Ovary (tissue), 9 donors: ENCODE data around the gene TBC1D2. TPM values are rescaled to one million over a fixed set of nuclear protein-coding genes. Genes with fewer than 3 reads are reported as not detected.
"Not testable (repeated sequence)": the region's sequence is repeated elsewhere in the genome, so short reads cannot be mapped to it uniquely, and the experiment has no call there.

Source experiments
- DNase-seq, 5 donors: peaks; one replicate each; pipeline ENCODE4 v3.0.0-alpha.2; 2019 to 2020
- H3K27ac ChIP-seq, 2 donors: fragments of 200-600 bp; one replicate each; pipeline versions ENCODE4 v1.5.1 to v1.8.0; 2019 to 2022
- H3K27me3 ChIP-seq: fragments of 200-600 bp; one replicate; pipeline ENCODE4 v1.8.0; 2022
- H3K36me3 ChIP-seq: fragments of 200-600 bp; sonication (generic); one replicate; pipeline ENCODE4 v1.5.1; 2019
- H3K4me1 ChIP-seq: one replicate; pipeline ENCODE4 v1.8.1; 2013; ENCODE audit warnings: mild to moderate bottlenecking, moderate library complexity; ENCODE audit not compliant: insufficient read depth
- H3K4me3 ChIP-seq: fragments of 200-600 bp; sonication (generic); one replicate; pipeline ENCODE4 v1.5.1; 2017
- H3K9me3 ChIP-seq, 2 donors: fragments of 200-600 bp in 1 of 2; sonication (generic) in 1 of 2; one replicate each; pipeline versions ENCODE4 v1.5.1 to v1.8.1; 2013 to 2019; ENCODE audit warnings: mild to moderate bottlenecking in 1 of 2, moderate library complexity in 1 of 2
- EP300 ChIP-seq: sonication (generic); formaldehyde crosslinking; IDR thresholded peaks from one replicate; pipeline ENCODE4 v1.6.1; 2017; ENCODE audit warnings: antibody characterized with exemption
- POLR2A ChIP-seq: fragments of 450-650 bp; IDR thresholded peaks from one replicate; pipeline ENCODE4 v1.6.1; 2017; ENCODE audit warnings: antibody characterized with exemption, mild to moderate bottlenecking, moderate library complexity
- WGBS, 3 donors: extraction: QIAGEN DNeasy Blood & Tissue Kit in 1 of 3; methylation state at CpG; one replicate each; pipeline versions ENCODE4 v1.1.5 to v1.1.7; 2013 to 2017; 5-methylcytosine and 5-hydroxymethylcytosine counted together
- intact Hi-C, 4 donors: fragments of 100-400 bp; cut with DNase I; formaldehyde crosslinking; loops; one replicate each; pipeline versions ENCODE4 v1.11.0 to v1.15.1; 2022 to 2023
- polyA plus RNA-seq, 2 donors: library from polyadenylated mRNA; stranded (reverse); fragments of 200-250 nt in 1 of 2; fragments of 350-450 nt in 1 of 2; fragmentation: Illumina TruSeq in 1 of 2; extraction: RNeasy Lipid Tissue Mini Kit (QIAGEN cat#74804) in 1 of 2; gene quantifications; one replicate each; pipeline ENCODE4 v1.2.3, GENCODE V29; 2013 to 2014
- total RNA-seq, 7 donors: library from RNA; depleted of rRNA in 2 of 7; stranded (reverse); fragments of >200 nt in 2 of 7; fragmentation: NEBNext Ultra II Directional in 3 of 7; extraction: Animal tissue kit (Norgen Biotek cat#: 25700) in 3 of 7; gene quantifications; one replicate each; pipeline versions ENCODE4 v1.1.0 to v1.2.4, GENCODE V29; 2016 to 2023
- TF ChIP-seq, protein P1 (sequence below), 3 donors: fragments of 450-650 bp in 2 of 3; fragments of 200-600 bp in 1 of 3; IDR thresholded peaks; one replicate each; pipeline versions ENCODE4 v1.5.1 to v1.8.0; 2016 to 2022; ENCODE audit warnings: antibody characterized with exemption in 3 of 3, mild to moderate bottlenecking in 1 of 3
- donor health status: DM: no; HTN: no; CAD: no; lungs with moderate emphysema.
- donor health status: DM: no; HTN: no; CAD: no.
- donor health status: Bipolar disorder and iron deficiency.
- donor health status: DM: yes; HTN: yes; CAD: no.
- donor health status: DM: no; HTN: no; CAD: no.
- donor health status: DM: yes; HTN: yes; CAD: no.

The TBC1D2 gene
- total and polyA plus RNA-seq, 9 donors = 1.7 to 11.3 (median 4.4) TPM

DNA sequence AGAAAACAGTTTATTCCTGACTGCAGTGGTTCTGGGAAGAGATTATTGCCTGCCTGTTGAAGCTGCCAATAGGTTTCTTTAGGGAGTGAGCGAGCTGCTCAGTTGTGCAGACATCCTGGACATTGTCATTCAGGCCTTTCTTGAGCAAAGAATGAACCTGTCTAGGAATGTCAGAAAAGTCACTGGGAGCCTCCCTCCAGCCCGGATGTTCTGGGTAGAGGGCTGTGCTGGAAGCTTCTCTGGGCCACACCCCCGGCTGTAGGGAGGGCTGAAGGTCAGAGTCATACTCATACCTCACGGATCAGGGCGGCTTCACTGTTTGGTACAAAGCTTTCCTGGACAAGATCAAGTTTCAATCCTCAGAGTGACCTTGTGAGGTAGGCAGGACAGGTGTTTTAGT is 33.4 kb upstream of the TBC1D2 start:
- intact Hi-C loops = no loop called here
- H3K27me3 ChIP-seq = no peaks in the 10 kb centered on the region
- 43 to 54% (median 52%) methylated on average over 5 of the region's 5 CpGs for WGBS, 3 donors
- no peaks in the 10 kb centered on the region for H3K9me3 ChIP-seq
- H3K4me3 ChIP-seq = no peak overlapping the region
- H3K27ac ChIP-seq = no peak overlapping the region
- H3K4me1 ChIP-seq = no peaks in the 10 kb centered on the region
- DNase-seq = no peak
- no peaks in the 10 kb centered on the region for H3K36me3 ChIP-seq
- no peak for TF ChIP-seq POLR2A
- TF ChIP-seq EP300 = no peak
- TF ChIP-seq, protein P1, sequence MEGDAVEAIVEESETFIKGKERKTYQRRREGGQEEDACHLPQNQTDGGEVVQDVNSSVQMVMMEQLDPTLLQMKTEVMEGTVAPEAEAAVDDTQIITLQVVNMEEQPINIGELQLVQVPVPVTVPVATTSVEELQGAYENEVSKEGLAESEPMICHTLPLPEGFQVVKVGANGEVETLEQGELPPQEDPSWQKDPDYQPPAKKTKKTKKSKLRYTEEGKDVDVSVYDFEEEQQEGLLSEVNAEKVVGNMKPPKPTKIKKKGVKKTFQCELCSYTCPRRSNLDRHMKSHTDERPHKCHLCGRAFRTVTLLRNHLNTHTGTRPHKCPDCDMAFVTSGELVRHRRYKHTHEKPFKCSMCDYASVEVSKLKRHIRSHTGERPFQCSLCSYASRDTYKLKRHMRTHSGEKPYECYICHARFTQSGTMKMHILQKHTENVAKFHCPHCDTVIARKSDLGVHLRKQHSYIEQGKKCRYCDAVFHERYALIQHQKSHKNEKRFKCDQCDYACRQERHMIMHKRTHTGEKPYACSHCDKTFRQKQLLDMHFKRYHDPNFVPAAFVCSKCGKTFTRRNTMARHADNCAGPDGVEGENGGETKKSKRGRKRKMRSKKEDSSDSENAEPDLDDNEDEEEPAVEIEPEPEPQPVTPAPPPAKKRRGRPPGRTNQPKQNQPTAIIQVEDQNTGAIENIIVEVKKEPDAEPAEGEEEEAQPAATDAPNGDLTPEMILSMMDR (IDR thresholded peaks at IDR 0.05) = no peak

DNA sequence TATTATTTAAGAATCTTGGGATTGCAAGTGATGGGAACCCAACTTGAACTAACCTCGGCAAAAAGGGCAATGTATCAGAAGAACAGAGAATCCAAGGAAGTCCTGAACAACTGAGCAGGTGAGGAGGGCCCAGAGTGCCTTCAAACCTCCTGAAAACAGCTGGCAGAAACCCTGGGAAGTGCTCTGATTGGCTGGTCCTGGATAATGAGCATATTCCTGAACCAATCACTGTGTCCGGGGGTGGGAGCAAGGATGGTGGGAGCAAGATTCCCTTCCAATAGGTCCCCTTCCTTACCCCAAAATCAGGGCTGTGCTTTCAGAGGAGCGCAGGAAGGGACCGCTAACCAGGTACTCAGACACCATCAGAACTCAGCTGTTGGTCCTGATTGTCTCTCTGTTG is 31.9 kb upstream of the TBC1D2 start:
- Histone ChIP-seq H3K36me3 (no peaks in the 10 kb centered on the region), H3K27me3 (no peaks in the 10 kb centered on the region), H3K4me3 (no peak overlapping the region), H3K4me1 (no peaks in the 10 kb centered on the region), H3K27ac (no peak overlapping the region), H3K9me3 (no peaks in the 10 kb centered on the region)
- intact Hi-C loops = no loop called here
- DNase-seq = no peak
- 88 to 91% (median 91%) methylated on average over 4 of the region's 4 CpGs for WGBS, 3 donors
- TF ChIP-seq, protein P1 (IDR thresholded peaks at IDR 0.05) = no peak
- TF ChIP-seq POLR2A (no peak), EP300 (no peak)

DNA sequence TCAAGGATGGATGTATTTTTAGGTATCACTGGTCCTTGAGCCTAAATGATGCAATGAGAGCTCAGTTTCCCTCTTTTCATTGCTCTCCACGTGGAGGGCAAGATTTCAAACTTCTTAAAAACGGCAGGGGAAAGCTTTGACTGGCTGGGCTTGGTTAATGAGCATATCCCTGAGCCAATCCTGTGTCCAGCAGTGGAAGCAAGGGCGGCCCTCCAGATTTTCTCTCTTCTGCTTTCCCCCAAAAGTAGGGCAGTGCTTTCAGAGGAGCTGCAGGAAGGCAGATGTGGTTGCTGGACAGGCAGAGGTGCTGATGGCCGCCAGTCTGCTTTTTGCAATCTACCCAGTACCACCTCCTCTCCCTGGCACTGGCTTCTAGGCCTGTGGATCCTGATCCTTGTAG is 30.0 kb upstream of the TBC1D2 start:
- WGBS, 3 donors = 61 to 70% (median 66%) methylated on average over 4 of the region's 4 CpGs
- no peaks in the 10 kb centered on the region for H3K36me3 ChIP-seq
- no peak overlapping the region for H3K4me3 ChIP-seq
- no peak for DNase-seq
- H3K27me3 ChIP-seq = no peaks in the 10 kb centered on the region
- H3K4me1 ChIP-seq = no peaks in the 10 kb centered on the region
- intact Hi-C loops = no loop called here
- H3K9me3 ChIP-seq = no peaks in the 10 kb centered on the region
- H3K27ac ChIP-seq = no peak overlapping the region
- TF ChIP-seq, protein P1 (IDR thresholded peaks at IDR 0.05) = no peak
- no peak for TF ChIP-seq EP300
- TF ChIP-seq POLR2A = no peak

DNA sequence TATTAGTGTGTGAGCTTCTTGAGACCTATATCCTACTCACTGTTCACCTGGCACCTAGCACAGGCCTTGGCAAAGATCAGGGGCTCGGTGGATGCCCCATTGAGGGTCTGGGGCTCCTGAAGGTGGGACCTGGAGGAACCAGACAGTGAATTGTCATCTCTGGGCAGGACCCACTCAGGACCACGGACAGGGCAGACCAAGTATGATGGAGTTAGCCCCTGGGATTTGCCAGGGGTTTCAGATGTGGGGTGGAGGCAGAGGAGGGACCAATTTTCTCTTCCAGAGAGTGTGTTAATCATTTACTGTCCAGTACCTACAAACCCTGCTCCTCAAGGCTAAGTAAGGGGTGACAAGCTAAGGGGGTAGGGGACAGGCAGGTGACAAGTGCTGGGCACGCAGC is 29.3 kb upstream of the TBC1D2 start:
- Histone ChIP-seq H3K27ac (no peak overlapping the region), H3K4me1 (no peaks in the 10 kb centered on the region), H3K36me3 (no peaks in the 10 kb centered on the region), H3K9me3 (no peaks in the 10 kb centered on the region), H3K4me3 (no peak overlapping the region), H3K27me3 (no peaks in the 10 kb centered on the region)
- intact Hi-C loops = no loop called here
- DNase-seq = no peak
- 67 to 76% (median 68%) methylated on average over 3 of the region's 3 CpGs for WGBS, 3 donors
- TF ChIP-seq, protein P1 (IDR thresholded peaks at IDR 0.05) = no peak
- no peak for TF ChIP-seq EP300
- no peak for TF ChIP-seq POLR2A

DNA sequence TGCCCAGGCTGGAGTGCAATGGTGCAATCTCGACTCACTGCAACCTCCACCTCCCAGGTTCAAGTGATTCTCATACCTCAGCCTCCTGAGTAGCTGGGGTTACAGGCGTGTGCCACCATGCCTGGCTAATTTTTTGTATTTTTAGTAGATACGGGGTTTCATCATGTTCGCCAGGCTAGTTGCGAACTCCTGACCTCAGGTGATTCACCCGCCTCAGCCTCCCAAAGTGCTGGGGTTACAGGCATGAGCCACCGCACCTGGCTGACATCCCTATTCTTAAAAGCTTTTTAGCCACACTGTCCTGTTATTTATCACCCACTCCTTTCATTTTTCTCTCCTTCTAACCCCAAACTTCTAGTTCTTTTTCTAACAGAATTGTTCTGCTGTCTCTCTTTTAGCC is 27.7 kb upstream of the TBC1D2 start:
- H3K27me3 ChIP-seq, DNase-seq, H3K36me3 ChIP-seq, intact Hi-C loops, H3K4me1 ChIP-seq, H3K27ac ChIP-seq, H3K9me3 ChIP-seq, H3K4me3 ChIP-seq: not testable (repeated sequence)
- 64 to 76% (median 73%) methylated on average over 7 of the region's 7 CpGs for WGBS, 3 donors
